ENCODE data around the gene CCDC102B. TPM values are rescaled to one million over a fixed set of nuclear protein-coding genes. Genes with fewer than 3 reads are reported as not detected.
"Not testable (repeated sequence)": the region's sequence is repeated elsewhere in the genome, so short reads cannot be mapped to it uniquely, and the experiment has no call there.

CCDC102B gene
- polyA plus RNA-seq, 4 donors, result 4.1 to 8.5 (median 7.7) TPM

DNA sequence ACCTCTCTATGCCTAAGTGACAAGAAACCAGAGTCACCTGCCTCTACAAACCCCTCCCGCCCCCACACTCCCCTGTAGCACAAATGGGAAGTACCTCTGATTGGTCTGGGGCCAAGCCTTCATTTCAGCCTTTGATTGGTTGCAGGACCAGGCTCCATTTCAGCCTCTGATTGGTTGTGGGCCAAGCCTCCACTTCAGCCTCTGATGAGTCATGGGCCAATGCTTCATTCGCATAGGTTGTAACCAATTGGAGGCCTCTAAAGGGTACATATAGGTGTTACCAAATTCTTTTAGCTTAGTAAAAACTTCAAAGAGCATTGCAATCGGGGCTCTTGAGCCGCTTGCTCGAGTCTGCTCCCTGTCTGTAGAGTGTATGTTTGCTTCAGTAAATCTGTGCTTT lies 25.0 kb downstream of the CCDC102B start:
- no peak for DNase-seq (ENCODE audit: low read depth in 4 of 4, low spot score in 3 of 4)

DNA sequence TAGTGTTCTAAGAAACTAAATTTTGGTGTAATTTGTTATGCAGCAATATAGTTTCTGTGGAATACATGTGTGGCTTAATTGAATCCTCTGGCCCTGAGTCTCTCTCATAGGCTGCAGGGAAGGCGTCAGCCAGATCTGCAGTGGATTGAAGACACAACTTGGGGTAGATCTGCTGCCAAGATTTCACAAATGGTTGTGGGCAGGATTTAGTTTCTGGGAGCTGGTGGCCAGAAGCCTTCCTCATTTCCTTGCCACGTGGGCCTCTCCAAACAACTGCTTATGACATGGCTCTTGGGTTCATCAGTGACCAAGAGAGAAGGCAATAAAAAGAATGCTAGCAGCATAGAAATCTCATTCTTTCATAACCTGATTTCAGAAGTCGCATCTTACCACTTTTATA lies 28.2 kb downstream of the CCDC102B start:
- no peak for DNase-seq (ENCODE audit: low read depth in 4 of 4, low spot score in 3 of 4)

DNA sequence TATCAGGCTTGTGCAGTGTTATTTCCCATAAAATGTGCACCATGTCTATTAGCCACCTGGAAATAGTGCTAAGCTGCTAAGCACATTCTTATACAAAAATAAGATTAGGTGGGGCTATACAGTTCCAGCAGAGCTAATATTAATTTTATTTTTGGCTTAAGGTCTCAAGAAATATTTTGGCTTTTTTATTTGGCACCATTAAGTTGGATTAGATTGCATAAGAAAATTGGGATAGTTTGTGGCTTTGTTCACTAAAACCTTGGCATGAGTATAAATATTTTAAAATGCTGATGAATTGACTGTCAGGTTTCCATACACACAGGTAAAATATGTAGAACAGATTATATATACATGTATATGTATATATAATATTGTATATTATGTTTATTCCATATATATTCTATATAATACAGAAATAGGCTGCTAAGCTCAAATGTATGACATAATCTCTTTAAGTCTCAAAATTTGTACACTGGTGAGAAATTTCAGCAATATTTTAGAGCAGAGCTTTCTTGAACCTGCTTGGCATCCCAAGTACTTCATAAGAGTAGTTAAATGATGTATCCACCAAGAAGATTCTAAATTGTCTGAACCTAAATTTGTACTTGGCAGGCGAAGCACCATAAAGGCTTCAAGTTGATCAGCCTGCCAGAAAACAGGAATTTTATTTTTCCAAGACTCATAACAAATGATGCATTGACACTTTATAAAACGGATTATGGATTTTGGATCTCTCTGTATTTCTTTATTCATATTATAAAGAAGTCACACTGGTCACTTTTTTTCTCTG lies 32.6 kb downstream of the CCDC102B start:
- no peak for DNase-seq (ENCODE audit: low read depth in 4 of 4, low spot score in 3 of 4)

DNA sequence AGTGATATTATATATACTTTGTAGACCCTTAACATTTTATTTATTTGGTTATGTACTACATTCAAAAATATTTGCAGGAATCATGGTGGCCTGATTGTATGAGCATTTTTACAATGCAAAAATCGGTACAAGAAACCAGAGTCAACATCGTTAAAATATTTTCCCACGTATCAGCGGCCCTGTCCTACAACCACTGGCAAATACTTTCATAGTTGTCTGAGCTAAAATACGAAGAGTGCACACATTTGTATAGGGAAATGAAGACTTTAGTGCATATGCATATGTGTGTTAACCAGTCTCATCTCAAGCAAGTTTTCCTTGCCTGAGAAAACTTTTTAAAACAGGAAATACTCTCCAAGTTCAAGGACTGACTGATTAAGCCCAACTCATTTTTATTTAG lies 35.9 kb downstream of the CCDC102B start:
- no peak for DNase-seq (ENCODE audit: low read depth in 4 of 4, low spot score in 3 of 4)

DNA sequence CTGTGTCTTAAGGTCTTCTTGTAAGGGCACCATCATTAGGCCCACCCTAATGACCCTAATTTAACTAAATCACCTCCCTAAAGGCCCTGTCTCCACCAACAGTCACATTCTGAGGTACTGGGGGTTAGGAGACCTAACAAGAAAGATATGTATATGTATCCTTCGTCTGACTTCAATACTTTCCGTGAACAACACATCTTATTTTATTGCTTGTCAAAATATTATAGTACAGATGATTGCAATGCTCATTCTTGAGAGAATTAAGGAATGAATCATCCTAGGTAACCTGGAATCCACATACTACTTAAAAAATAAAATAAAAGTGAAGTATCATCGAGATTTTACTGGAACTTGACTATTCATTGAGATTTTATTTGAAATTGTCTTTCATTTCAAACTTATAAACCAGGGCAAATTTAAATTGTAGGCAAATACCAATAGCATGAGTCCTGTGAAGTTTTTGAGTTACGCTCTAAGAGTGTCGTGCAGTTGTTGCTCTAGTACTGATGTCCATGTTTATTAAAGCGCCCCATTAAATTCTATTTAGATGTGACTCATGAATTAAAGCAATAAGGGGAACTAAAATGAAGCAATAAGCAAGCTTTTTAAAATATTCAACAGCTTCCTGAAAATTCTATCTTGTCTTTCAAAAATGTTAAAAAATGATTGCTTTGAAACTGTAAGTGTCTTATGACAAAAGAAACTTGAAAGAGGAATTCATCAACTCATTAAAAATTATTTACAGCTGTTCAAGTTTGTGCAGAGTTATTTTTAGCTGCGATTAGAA lies 40.0 kb downstream of the CCDC102B start:
- DNase-seq (ENCODE audit: low read depth in 4 of 4, low spot score in 3 of 4), result no peak

DNA sequence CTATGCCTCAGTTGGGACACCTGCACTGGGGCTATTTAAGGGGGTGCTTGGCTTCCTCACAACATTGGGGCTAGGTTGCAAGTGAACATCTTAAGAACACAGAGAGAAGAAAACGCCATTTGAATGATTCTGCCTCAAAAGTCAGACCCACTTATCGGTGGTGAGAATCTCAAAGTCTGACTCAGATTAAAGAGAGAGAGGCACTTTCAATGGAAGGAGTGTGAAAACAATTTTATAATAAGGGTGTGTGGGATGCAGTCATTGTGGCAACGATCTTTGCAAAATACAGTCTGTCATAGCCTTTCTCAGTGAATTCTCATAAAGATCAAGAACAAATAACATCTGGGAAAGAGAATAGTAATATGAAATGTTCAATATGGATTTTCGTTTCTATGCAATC lies 41.8 kb downstream of the CCDC102B start:
- no peak for DNase-seq (ENCODE audit: low read depth in 4 of 4, low spot score in 3 of 4)

DNA sequence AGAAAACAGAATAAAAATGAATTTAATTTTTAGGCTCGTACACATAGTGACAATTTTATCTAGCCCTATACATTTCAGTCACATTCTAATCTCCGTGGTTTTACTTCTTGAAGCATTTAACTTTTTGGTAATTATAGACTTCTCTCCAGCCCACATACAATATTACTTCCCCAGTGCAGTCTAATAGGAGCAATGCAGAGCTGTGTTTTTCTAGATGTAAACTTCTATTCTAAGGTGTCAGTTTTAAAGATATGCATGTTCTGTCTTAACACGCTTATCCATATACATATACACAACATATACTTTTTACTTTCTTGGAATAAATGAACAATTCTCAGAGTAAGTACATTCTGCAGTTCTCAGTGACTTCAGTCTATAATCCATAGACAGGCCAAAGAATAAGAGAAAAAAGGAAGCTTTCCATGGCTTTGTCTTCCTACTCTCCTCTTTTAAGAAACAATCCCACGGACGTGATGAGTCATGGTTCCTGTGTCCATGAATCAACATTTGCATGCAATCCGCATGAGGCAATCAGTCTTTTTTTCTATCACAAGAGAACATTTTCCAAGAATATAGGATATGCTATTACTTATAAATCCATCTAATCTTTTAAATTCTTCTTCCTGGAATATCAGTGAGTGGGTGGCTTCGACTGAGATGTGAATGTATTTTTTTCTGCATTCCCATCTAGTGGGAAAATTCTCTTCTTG lies 42.8 kb downstream of the CCDC102B start:
- DNase-seq (ENCODE audit: low read depth in 4 of 4, low spot score in 3 of 4), result no peak

DNA sequence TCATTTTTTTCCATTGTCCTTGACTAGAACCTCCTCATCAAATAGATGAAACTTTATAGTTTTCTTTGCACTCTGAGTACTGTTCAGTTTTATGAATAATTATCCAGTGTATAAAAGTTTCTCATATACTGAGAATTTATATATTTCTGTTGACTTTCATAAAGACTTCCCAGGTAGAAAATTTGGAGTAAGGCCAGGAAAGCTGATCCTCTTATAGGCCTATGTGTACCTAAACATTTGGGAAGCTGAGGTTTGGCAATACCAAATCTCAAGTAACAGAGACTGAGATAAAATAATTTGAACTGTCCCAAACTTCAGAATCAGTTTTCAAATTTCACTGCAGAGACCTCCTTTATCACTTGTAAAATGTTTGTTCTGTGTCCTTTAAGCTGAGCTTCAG lies 43.4 kb downstream of the CCDC102B start:
- no peak for DNase-seq (ENCODE audit: low read depth in 4 of 4, low spot score in 3 of 4)

DNA sequence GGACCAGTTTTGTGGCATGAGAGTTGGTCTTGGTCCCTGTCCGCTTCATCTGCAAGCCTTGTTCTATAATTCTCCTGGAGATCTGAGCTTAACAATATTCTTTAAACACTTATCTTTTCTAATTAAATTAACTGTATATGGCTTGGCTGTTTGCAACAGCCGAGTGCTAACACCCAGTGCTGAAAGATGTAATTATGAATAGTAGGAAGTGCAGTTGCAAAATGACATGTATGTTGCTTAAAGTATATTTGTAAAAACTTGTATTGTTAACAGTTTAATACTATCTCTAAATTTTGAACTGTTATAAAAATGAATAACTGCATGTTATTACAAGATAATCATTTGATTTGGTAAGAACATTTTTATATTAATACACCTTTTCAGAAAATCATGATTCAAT lies 45.1 kb downstream of the CCDC102B start:
- DNase-seq (ENCODE audit: low read depth in 4 of 4, low spot score in 3 of 4), result no peak

DNA sequence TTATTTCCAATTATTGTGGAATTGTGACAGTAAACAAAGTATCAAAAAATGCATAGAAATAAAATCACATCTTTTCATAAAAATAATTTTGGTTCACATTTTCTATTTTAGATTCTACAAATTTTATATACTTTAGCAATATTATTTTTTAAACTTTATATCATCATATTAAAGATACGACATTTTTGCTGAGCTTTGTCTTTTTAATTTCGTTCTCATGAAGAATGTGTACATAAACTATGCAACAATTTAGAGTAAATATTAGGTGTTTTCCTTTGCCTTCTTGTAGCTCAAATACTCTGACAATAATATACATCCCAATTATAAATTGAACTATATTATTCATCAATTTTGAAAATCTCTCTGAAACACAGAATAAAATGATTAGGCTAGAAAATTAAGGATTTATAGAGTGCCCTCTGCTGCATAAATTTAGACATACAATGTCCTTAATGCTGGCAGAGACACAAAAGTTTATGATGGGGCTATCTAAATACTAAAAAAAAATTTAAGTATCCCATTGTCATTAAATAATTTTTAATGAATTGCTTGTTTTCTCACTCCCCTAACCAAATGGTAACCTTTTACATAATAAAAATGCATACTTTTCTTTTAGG lies 45.7 kb downstream of the CCDC102B start:
- no peak for DNase-seq (ENCODE audit: low read depth in 4 of 4, low spot score in 3 of 4)

DNA sequence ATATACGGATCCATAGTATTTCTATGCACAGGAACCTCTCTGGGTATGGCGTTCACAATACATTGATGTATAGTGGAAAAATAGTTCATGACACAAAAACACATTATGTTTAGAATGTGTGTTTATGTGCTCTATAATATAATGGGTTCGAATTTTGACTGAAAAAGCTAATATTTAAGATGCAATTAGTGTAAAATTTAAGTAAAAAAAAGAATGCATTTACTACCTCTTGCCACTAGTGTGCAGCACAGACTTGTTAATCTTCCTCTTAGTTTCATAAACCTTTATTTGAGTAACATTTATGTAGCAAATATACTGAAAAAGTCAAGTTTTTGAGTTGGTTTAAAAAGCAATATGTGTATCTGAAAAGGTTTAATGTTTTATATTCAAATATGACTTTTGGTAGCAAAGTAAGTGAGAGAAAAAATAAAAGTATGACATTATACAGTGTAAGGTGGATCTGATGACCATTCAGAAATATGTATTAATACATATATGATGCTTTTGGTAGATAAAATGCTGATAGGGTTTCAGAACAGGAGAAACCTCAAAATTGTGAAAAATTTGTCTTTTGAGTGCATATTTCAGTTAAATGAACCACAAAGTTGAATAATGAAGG lies 49.4 kb downstream of the CCDC102B start:
- peak in 1 of 4 donors; percentile 6 for DNase-seq (ENCODE audit: low read depth in 4 of 4, low spot score in 3 of 4)

DNA sequence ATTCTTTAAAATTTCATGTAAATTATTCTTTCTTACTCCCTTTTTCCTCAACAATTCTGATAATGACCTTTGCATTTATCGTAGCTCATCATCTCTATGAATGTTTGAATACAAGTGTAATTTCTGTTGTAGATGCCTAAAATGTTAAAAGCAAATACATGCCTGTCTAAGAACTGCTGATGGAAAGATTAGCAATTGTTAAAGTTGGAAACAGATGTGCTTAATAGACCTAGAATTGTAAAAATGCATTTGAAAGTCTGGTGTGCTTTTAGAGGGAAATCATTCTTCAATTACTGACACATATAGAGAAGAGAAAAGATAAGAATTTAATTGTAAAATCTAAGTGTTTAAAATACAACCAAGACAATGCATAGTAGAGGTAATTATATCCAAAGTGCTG lies 50.4 kb downstream of the CCDC102B start:
- DNase-seq (ENCODE audit: low read depth in 4 of 4, low spot score in 3 of 4), result no peak

DNA sequence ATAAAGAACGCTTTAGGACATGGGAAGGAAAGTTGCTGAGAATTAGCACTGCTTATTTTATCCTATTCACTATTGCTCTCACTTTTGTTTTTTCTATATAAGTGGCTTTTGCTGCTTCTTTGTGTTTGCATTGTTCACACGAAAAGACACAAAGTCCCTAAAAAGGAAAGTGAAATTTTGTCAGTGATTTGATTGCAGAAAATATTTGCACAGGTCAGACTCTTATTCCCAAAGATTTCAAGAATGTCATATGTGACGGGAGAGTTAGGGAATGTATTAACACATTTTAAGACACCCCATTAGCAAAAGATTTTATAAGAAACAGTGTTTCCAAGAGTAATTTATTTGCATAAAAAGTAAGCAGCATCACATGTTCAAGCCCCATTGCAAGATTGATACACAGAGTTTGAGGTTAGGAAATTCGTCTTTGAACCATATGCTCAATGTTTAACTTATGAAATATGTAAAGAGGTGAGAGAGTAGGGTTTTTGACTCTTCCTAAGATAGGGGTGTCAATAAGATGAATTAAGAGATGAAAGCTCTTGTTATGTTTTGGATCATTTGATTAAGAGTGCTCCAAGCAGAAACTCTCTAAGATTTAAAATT lies 57.0 kb downstream of the CCDC102B start:
- no peak for DNase-seq (ENCODE audit: low read depth in 4 of 4, low spot score in 3 of 4)

DNA sequence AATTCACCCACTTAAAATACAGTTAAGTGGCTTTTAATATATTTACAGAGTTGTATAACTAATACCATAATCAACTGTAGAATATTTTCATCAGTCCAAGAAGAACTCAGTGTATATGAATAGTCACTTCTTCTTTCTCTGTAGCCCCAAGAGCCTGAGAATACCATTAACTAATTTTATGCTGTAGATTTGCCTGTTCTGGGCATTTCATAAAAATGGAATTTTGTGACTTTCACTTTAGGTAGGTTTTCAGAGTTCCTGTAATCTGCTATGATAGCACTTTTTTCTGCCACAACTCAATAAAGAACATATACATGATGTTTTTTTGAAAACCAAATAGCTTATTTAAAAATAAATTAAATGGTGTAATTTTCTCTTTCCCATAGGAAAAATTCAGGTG lies 57.6 kb downstream of the CCDC102B start:
- DNase-seq (ENCODE audit: low read depth in 4 of 4, low spot score in 3 of 4), result no peak

DNA sequence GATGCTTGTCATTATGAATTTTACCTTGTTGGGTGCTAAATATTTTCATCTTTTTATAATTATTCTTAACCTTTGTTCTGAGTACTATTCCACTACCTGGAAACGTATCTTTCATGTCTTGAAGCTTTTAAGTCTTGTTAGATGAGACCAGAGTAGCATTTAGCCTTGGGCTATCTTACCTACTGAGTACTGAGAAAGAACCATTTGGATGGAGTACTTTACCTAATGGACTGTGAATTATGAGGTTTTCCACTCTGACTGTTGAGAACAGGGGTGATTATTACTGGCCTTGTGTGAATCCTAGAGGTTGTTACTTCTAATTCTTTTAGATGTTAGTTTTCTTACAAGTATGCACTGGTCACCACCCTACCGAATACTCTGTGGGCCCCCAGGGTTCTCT lies 63.5 kb downstream of the CCDC102B start:
- no peak for DNase-seq (ENCODE audit: low read depth in 4 of 4, low spot score in 3 of 4)

DNA sequence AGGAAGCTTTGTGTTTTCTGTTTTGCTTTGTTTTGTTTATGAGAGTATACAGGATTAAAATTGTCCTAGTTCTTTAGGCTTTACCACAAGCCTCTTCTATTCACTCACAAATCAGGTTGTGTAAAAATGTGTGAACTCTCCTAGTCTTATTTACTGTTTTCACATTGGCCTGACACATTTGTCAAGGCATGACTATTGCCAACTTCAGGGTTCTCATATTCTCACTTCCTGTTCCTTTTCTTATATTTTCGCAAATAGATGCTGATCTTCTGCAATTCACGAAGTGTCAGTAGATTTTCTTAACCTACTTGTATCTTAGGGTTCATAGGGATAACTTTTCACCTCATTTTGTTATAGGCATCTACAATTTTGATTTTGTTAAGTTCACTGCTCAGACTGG lies 67.1 kb downstream of the CCDC102B start:
- no peak for DNase-seq (ENCODE audit: low read depth in 4 of 4, low spot score in 3 of 4)

DNA sequence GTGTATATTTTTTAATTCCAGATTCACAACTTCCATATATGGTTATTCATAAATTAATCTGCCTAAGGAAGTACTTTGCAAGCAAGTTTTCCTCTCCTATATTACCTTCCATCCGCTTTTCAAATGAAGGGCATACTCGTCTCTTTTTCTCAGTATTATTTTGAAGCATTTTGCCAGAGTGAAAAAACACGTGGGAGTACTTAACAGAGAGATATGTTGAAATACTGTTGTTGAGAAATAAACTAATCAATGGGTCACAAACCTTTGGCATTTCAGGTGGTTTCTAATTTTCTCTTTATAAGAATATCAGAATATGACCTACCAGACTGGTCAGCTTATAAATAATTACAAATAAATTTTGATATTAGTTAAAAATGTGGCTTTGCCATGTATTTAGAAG lies 67.6 kb downstream of the CCDC102B start:
- DNase-seq (ENCODE audit: low read depth in 4 of 4, low spot score in 3 of 4), result no peak

DNA sequence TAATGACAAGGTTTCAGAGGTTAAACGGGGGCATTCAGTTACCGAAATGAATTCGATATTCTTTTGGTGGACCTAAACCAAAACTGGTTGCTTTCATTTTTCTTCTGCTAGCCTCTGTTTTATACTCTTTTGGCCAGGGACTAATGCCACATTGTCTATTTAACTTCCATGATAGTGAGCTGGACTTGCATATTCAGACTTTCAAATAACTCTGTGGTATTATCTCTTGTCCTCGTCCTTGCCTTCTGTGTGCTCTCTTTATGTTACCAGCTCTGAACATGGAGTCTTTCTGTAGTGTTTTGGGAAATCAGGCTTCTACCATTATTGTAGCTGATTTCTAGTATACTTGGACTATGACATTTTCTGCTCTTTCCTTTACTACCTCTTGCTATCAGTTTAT lies 75.1 kb downstream of the CCDC102B start:
- no peak for DNase-seq (ENCODE audit: low read depth in 4 of 4, low spot score in 3 of 4)

DNA sequence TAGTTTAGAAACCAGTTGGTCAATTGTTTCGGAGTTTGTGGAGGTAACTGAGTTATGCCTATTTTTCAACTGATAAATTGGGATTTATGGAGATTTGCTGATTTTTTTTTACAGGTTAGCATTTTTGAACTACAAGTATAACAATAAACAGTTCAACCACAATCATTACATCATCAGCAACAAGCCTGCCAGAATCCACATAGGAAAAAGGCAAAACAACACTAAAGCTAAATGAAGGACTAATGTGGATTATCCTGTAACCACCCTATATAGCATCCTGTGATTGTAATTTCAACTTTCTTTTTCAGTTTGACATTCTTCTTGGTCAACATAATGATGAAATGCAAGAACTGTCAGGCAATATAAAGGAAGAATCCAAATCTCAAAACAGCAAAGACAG lies 76.5 kb downstream of the CCDC102B start:
- DNase-seq (ENCODE audit: low read depth in 4 of 4, low spot score in 3 of 4), result no peak

DNA sequence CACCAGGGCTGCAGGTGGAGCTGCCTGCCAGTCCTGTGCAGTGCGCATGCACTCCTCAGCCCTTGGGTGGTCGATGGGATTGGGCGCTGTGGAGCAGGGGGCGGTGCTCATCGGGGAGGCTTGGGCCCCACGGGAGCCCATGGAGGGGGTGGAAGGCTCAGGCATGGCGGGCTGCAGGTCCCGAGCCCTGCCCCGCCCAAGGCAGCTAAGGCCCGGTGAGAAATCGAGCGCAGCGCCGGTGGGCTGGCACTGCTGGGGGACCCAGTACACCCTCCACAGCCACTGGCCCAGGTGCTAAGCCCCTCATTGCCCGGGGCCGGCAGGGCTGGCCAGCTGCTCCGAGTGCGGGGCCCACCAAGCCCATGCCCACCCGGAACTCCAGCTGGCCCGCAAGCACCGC lies 82.1 kb downstream of the CCDC102B start:
- not testable (repeated sequence) for DNase-seq (ENCODE audit: low read depth in 4 of 4, low spot score in 3 of 4)

Data from left renal pelvis (tissue), 4 donors.